ENCODE data around the gene PTTG1IP2.

Gene PTTG1IP2

DNA sequence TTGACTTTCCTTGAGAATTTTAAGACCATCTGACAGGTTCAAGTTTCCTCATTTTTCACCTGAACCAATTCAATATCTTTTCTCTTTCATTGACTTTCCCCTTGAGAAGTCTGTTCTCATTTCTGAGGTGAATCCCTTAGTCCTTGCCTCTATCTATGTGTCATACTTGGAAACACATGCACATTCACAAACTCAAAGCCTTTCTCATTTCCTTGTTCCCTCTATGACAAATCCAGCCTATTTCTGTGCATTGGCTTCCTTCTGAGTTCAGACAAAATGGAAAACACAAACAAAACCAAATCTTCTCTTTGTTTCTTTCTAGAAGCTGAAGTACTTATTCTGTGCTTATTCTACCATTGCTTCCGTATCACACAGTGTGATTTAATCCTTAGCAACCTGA, 13.8 kb downstream of the PTTG1IP2 start:
- DNase-seq (ENCODE audit: low read depth in 2 of 2) = no peak

DNA sequence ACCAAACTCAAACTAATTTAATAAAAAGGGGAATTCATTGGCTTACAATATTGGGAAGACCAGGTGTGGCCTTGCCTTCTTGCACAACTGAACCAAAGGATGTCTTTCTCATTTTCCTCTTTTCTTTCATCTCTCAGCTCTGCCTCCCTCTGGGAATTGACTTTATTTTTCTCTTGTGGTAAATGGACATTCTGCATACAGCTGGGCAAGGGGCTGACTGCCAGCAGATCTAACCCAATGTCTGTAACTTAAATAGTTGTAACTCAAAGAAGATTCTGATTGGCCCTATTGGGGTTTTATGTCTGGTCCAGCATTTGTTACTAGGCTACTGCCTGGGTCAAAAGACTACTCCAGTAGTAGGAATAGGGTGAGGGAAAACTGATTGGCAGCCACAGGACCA, 15.3 kb downstream of the PTTG1IP2 start:
- DNase-seq (ENCODE audit: low read depth in 2 of 2) = no peak

DNA sequence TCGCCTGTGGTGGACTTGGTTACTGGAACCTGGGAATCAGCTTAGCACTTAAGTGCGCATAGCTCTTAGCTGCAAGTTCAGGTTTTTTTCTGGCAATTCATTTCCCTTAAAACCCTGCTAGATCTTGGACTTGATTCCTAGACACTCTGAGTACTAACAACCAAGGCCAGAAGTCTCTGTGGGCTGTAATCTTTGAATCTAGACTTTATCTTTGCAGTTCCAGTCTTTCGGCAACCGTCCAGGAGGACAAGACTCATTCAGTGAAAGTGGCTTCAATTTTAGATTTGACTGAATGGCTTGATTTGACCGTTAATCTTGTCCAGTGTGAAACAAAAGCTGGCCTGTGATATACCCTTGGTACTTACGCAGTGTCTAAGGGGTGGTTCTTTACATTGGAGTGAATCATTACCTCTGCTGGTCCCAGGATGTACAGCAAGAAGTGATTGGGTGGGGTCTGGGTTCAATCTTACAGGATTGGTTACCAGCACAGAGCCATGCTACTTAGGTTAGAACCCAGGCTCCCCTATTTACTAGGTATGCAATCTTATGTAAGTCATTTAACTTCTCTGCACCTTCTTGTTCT, 16.4 kb downstream of the PTTG1IP2 start:
- DNase-seq (ENCODE audit: low read depth in 2 of 2) = no peak

DNA sequence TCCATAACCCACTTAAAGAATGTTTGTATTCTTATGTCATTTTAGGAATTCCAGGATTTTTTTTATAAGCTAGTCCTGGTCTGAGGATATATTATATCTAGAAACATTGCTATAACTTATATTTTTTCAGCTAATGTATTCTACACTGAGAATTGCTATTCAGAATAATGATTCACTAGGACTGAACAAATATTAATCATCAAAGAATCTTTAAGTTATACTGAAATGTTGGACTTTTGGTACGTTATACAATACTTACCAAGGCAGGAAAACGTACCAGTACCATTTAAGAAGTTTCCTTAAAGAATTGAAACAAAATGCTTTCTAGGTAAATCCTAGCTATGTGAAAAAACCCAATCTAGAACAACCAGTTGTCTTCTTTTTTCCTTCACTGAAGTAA, 18.4 kb downstream of the PTTG1IP2 start:
- no peak for DNase-seq (ENCODE audit: low read depth in 2 of 2)

DNA sequence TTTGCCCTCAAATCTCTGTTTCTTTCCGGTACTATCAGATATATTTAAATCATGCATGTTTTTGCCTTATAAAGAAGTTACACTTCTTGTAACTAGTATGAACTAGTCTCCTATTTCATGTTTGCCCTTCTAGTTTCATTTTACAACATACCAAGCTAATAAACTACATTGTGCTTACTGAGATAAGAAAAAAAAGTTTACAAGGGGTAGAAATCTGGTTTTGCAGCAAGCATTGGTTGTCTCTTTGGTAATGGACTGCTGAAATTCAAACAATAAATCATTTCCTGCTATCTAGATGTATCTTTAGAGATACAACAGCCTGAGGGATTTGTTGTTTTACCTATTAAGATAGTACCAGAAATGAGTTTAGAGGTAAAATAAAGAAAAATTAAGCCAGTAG, 18.8 kb downstream of the PTTG1IP2 start:
- DNase-seq (ENCODE audit: low read depth in 2 of 2) = no peak

DNA sequence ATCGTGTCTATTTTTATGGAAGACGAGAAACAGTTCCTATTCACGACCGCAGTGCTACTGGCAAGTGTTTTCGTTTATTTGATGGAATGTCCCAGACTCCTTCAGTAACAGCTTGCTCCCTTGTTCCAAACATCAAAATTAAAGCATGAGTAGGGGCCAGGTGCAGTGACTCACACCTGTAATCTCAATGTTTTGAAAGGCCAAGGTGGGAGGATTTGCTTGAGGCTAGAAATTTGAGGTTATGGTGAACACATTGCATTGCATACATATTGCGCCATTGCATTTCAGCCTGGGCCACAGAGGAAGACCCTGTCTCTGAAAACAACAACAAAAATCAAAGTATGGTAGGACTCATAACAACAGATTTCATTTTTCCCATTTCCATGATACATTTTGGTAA, 22.8 kb downstream of the PTTG1IP2 start:
- DNase-seq (ENCODE audit: low read depth in 2 of 2) = no peak

DNA sequence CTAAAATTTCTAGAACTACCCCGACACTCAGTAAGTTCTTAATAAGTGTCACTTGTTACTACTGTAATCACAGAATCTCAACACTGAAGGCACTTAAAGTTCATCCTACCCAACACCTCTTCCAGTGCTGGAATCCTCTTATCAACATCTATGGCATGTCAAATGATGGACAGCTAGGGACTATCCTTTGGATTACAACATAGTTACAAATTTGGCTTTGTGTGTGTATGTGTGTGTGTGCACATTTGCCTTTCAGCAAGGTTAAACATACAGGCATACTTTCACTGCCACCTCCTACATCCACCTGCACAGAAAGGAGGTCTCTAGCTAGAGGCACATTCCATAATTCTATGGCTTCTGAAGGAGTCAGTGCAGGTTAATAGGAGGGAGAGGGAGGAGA, 25.8 kb downstream of the PTTG1IP2 start:
- no peak for DNase-seq (ENCODE audit: low read depth in 2 of 2)

DNA sequence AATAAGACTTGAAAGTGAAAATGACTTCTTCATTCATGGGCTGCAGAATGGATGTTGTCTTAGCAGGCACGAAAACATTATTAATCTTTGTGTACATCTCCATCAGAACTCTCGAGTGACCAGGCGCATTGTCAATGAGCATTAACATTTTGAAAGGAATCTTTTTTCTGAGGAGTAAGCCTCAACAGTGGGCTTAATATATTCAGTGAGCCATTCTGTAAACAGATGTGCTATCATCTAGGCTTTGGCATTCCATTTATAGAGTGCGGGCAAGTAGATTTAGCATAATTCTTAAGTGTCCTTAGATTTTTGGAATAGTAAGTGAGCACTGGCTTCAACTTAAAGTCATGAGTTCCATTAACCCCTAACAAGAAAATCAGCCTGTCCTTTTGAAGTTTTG, 33.1 kb downstream of the PTTG1IP2 start:
- DNase-seq (ENCODE audit: low read depth in 2 of 2) = no peak

DNA sequence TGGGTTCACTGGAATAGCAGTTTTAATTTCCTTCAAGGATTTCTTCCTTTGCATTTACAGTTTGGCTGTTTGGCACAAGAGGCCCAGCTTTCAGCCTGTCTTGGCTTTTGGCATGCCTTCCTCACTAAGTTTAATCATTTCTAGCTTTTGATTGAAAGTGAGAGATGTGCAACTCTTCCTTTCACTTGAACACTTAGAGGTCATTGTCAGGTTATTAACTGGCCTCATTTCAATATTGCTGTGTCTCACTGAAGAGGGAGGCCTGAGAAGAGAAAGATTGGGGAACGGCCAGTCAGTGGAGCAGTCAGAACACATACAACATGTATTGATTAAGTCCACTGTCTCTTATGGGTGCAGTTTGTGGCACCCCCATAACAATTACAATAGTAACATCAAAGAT, 33.9 kb downstream of the PTTG1IP2 start:
- no peak for DNase-seq (ENCODE audit: low read depth in 2 of 2)

DNA sequence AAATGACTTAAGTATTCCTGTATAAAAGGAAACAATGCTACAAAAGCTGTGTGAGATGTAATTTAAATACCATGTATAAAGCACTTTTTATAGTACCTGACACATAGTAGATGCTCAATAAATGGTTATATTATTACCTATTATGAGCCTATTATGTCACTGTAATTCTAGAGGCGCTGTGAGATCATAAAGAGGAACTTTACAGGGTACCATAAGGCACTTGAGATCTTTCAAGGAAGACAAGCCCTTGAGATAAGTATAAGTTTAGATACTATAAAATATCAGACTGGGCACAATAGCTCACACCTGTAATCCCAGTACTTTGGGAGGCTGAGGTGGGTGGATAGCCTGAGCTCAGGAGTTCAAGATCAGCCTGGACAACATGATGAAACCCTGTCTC, 38.3 kb downstream of the PTTG1IP2 start:
- no peak for DNase-seq (ENCODE audit: low read depth in 2 of 2)

DNA sequence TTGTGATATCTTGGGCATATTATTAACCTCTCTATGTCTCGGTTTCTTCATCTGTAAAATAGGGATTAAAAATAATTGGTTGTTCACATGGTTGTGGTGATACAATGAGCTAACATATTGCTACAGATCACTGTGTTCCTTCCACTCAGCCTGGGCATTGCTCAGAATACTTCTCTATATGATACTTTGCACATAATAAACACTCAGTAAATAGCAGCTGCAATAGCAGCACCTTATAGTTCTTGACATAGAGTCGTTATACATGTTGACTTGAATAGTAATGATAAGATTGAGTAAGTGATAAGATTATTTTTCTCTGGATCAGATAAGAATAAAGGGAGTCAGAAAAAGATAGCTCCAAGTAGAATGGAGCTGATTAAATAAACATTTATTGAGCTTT, 42.3 kb downstream of the PTTG1IP2 start:
- no peak for DNase-seq (ENCODE audit: low read depth in 2 of 2)

DNA sequence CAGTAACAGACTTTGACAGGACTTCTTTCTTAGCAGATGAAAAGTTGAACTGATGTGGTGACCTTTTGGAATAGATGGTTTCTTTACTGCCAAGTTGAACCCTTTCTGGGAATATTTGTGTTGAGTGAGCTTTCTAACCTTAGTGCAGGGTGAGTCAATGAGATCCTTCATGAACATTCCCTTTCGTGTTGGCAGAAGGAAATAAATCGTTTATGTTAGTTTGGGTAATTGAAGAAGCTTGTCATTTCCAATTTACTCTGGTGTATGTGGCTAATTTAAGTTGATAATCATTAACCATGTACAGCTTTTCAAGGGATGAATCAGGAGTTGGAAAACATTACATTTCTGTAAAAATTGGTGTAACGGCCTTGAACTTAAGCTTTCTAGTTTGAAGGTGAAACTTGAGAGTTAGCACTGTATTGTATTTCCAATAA, 43.4 kb downstream of the PTTG1IP2 start:
- no peak for DNase-seq (ENCODE audit: low read depth in 2 of 2)

DNA sequence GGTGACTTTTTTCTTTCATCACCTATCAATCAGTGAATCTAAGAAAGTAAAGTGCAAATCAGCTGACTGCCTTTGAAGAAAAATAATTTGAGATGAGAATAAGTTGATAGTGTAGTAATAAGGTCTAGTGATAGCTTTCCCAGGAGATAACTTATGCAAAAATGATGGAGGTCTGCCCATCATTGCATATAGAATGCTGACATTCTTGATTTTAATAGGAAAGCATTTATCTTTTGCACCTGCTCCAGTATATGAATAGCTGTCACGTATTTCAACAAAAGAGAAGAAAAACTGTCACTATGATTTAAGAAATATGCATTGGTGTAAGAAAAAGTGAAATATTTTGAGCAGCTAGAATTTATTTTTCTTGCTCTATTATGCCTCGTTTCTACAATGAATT, 46.8 kb downstream of the PTTG1IP2 start:
- no peak for DNase-seq (ENCODE audit: low read depth in 2 of 2)

DNA sequence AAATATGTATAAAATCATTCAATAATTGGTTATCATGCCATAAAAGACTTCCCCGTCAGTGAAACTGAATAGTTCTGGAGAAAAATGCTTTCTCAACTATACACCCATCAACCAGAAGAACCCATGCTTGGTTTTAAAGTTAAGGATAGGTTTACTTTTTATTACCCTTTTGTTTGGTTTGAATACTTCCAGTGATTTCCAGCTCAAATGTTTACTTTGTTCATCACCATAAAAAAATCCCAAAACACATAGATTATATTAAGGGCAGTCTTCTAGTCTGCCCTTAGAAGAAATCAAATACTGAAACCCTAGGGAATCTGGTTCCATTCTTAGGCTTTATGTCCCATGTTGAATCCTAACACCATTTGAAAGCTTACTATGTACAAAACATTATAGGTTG, 49.2 kb downstream of the PTTG1IP2 start:
- DNase-seq (ENCODE audit: low read depth in 2 of 2) = no peak

DNA sequence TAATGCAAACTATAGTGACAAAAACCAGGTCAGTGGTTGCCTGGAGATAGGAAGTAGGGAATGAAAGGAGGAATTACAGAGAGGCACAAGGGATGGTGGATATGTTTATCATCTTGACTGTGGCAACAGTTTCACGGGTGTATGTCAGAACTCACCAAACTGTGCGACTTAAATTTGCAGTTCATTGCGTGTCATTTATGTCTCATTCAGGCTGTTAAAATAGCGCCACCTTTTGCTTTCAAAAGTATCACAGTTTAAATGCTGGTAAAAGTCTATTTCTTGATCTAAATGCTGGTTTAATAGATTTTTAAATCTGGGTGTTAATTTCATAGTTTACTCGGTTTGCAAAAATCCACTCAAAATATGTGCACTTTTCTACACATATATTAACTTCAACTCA, 51.0 kb downstream of the PTTG1IP2 start:
- DNase-seq (ENCODE audit: low read depth in 2 of 2) = no peak

DNA sequence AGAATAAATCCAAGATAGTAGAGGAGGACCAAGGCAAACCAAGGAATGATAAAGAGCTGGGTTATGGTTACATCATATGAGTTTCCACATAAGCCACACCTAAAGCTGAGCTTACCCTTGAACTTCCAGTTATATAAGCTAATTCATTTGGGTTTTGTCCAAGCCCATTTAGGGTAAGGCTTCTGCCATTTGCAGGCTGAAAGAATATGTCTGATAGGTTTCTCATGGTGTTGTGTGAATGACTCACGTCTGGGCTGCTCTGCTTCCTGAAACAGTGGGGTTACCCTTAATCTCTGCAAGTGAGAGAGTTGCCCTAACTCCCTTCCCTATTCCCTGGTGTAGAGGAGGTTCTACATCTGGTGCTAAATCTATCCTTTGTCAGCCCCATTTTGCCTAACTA, 60.8 kb downstream of the PTTG1IP2 start:
- no peak for DNase-seq (ENCODE audit: low read depth in 2 of 2)

DNA sequence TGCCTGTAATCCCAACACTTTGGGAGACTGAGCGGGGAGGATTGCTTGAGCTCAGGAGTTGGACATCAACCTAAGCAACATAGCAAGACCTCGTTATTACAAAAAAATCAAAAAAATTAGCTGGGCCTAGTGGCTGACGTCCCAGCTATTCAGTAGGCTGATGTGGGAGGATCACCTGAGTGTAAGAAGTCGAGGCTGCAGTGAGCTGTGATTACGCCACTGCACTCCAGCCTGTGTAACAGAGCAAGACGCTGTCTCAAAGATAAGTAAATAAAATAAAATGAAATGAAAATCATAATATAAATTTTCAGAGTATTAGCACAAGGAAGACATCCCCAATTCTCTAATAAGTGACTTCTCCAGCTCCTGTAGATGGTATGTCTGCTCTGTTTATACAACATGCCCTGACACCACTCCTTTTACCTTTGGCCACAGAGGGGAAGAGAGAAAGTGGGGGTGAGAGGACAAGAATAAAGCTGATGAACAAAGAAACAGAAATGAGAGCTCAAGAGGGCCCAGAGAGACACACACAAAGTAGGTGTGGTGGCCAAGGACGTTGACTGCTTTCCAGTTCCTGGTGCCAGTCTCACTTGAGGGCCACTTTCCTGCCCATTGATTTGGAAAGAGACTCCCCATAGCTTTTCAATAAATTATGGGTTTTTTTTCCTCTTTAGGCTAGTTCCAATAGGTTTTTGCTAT, 62.9 kb downstream of the PTTG1IP2 start:
- no peak for DNase-seq (ENCODE audit: low read depth in 2 of 2)

DNA sequence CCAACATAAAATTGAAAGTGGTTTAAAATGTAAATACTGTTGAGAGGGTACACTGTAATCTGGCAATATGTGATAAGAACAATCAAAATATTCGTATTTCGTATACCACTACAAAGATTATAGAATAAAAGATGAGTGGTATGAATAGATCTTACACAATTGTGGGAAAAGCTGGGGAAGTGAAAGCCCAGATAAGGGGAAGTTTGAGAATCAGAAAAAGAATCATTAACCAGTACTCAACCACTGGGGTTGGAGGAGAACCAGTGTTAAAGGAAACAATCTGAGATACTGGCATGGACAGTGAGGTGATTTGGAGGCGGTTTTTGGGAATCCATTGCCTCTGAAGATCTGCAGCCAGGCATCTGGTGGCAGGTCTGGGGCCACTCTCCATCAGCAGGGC, 67.0 kb downstream of the PTTG1IP2 start:
- no peak for DNase-seq (ENCODE audit: low read depth in 2 of 2)

DNA sequence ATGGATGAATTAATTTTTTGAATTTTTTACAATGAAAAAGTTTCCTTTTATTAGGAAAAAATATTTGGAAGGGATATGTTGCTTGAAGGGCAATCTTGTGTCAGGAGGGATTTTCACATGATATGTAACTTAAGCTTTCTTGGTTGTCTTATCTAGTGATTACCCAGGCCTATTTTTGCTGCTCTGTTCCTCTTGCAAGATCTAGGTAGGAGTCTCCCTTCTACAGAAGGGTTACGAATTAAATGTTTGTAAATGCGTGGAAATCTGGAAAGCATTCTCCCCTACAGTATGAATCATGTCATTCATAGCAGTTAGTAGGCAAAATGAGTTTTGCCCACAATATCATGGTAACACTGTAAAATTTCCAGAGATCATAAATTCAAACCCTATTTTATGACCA, 69.0 kb downstream of the PTTG1IP2 start:
- no peak for DNase-seq (ENCODE audit: low read depth in 2 of 2)

DNA sequence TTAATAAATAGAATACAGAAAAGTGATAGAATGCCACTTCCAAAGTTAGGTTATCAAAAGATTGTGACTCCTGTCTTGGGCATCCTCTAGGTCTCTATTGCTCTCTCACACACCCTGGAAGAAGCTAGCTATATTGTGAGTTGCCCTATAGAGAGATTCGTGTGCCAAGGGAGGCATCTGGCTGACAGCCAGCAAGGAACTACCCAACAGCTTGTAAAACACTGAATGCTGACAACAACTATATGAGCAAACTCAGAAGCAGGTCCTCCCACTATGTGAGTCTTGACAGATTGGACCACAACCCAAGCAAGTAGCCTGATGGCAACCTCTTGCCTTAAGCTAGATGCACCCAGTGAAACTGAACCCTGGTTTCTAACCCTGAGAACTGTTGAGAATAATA, 71.0 kb downstream of the PTTG1IP2 start:
- no peak for DNase-seq (ENCODE audit: low read depth in 2 of 2)

DNA sequence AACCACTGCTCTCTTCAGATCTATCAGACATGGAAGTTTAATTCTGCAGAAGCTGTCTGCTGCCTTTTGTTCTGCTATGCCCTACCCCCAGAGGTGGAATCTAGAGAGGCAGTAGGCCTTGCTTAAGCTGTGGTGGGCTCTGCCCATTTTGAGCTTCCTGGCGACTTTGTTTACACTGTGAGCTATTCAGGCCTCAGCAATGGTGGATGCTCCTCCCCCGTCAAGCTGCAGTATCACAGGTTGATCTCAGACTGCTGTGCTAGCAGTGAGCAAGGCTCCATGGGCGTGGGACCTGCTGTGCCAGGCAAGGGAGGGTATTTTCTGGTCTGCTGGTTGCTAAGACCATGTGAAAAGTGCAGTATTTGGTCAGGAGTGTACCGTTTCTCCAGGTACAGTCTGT, 81.6 kb downstream of the PTTG1IP2 start:
- no peak for DNase-seq (ENCODE audit: low read depth in 2 of 2)

DNA sequence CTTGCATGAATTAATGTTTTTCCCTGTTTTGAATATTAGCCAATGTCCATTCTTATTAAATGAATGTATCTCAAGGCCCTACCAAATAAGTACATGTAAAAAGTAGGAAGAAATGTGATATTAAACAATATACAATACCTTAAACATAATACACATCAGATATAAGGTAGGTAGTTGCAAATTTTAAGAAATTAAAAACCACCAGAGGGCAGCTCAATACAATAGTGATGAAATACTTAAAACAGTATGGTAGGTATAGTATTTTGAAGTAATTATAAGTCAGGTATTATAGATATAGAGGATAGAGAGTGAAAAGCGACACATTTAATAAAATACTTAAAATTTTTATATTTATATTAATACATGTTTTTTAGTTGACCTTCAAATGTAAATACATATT, 83.1 kb downstream of the PTTG1IP2 start:
- DNase-seq (ENCODE audit: low read depth in 2 of 2) = no peak

DNA sequence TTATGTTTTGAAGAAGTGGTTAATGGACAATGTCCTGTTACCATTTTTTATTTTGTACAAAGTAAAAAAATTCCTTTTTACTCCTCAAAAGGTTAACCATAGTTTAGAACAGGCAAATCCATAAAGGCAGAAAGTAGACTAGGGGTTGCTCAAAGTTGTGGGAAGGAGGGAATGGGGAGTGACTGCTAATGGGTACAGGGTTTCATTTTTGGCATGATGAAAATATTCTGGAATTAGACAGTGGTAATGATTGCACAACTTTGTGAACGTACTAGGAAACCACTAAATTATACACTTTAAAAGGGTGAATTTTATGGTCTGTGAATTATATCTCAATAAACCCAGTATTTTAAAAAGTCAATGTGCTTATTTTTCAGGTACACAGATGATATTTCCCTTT, 91.3 kb downstream of the PTTG1IP2 start:
- no peak for DNase-seq (ENCODE audit: low read depth in 2 of 2)
